Lung (tissue), 12 donors: ENCODE measurements around the gene PEX10. TPM values are rescaled to one million over a fixed set of nuclear protein-coding genes. Genes with fewer than 3 reads are reported as not detected.

Experiments used
- ATAC-seq: fragments of 200-7000 bp; cut with Tn5 transposase; one replicate; pipeline ENCODE4 v1.9.1; 2020; ENCODE audit warnings: moderate number of reproducible peaks; ENCODE audit not compliant: insufficient read depth, low FRiP score
- DNase-seq, 3 donors: peaks; one replicate each; pipeline ENCODE4 v3.0.0-alpha.2; 2013 to 2017
- H3K27ac ChIP-seq, 2 donors: one replicate each; pipeline ENCODE4 v1.5.1; 2013; ENCODE audit warnings: mild to moderate bottlenecking in 2 of 2, moderate library complexity in 2 of 2, control low read depth in 1 of 2, inconsistent platforms in 1 of 2, low read depth in 1 of 2, low read length in 1 of 2
- H3K27me3 ChIP-seq, 3 donors: one replicate each; pipeline ENCODE4 v1.5.1; 2013; ENCODE audit warnings: low read length in 2 of 3; ENCODE audit not compliant: control insufficient read depth in 3 of 3, insufficient read depth in 3 of 3
- H3K36me3 ChIP-seq, 4 donors: one replicate each; pipeline ENCODE4 v1.5.1; 2013; ENCODE audit warnings: low read length in 4 of 4, mild to moderate bottlenecking in 1 of 4, moderate library complexity in 1 of 4; ENCODE audit not compliant: control insufficient read depth in 4 of 4, insufficient read depth in 4 of 4
- H3K4me1 ChIP-seq, 5 donors: one replicate each; pipeline ENCODE4 v1.5.1; 2013; ENCODE audit warnings: low read length in 5 of 5, mild to moderate bottlenecking in 2 of 5, moderate library complexity in 1 of 5; ENCODE audit not compliant: control insufficient read depth in 5 of 5, insufficient read depth in 5 of 5
- H3K4me3 ChIP-seq: one replicate; pipeline ENCODE4 v1.5.1; 2013; ENCODE audit warnings: mild to moderate bottlenecking, control low read depth, moderate library complexity
- H3K9ac ChIP-seq, 2 donors: one replicate each; pipeline ENCODE4 v1.5.1; 2013; ENCODE audit warnings: low read length in 2 of 2, control low read depth in 1 of 2; ENCODE audit not compliant: insufficient read depth in 1 of 2
- H3K9me3 ChIP-seq, 4 donors: one replicate each; pipeline ENCODE4 v1.5.1; 2013; ENCODE audit warnings: low read length in 3 of 4, mild to moderate bottlenecking in 1 of 4, moderate library complexity in 1 of 4; ENCODE audit not compliant: control insufficient read depth in 4 of 4, insufficient read depth in 3 of 4
- CTCF ChIP-seq: IDR thresholded peaks from 2 replicates; pipeline ENCODE4 v1.5.1; 2012; ENCODE audit warnings: mild to moderate bottlenecking; ENCODE audit errors: control extremely low read depth, extremely low read depth
- WGBS, 2 donors: extraction: QIAGEN DNeasy Blood & Tissue Kit; methylation state at CpG; one replicate each; pipeline ENCODE4 v1.1.7; 2013; 5-methylcytosine and 5-hydroxymethylcytosine counted together
- polyA plus RNA-seq, 2 donors: library from polyadenylated mRNA; stranded (reverse); fragments of 200-250 nt; gene quantifications; one replicate each; pipeline ENCODE4 v1.2.1, GENCODE V29; 2013
- total RNA-seq, 2 donors: library from RNA; depleted of rRNA in 1 of 2; stranded (reverse); fragments of >200 nt in 1 of 2; gene quantifications; one replicate each; pipeline ENCODE4 v1.2.1, GENCODE V29; 2014 to 2021
- donor health status: control.
- donor health status: control.
- donor health status: Bipolar disorder and iron deficiency.
- donor health status: healthy.
- donor health status: DM: yes; HTN: yes; CAD: no.

The PEX10 gene
- total and polyA plus RNA-seq, 4 donors, result 15.7 to 25.4 (median 20.5) TPM

DNA sequence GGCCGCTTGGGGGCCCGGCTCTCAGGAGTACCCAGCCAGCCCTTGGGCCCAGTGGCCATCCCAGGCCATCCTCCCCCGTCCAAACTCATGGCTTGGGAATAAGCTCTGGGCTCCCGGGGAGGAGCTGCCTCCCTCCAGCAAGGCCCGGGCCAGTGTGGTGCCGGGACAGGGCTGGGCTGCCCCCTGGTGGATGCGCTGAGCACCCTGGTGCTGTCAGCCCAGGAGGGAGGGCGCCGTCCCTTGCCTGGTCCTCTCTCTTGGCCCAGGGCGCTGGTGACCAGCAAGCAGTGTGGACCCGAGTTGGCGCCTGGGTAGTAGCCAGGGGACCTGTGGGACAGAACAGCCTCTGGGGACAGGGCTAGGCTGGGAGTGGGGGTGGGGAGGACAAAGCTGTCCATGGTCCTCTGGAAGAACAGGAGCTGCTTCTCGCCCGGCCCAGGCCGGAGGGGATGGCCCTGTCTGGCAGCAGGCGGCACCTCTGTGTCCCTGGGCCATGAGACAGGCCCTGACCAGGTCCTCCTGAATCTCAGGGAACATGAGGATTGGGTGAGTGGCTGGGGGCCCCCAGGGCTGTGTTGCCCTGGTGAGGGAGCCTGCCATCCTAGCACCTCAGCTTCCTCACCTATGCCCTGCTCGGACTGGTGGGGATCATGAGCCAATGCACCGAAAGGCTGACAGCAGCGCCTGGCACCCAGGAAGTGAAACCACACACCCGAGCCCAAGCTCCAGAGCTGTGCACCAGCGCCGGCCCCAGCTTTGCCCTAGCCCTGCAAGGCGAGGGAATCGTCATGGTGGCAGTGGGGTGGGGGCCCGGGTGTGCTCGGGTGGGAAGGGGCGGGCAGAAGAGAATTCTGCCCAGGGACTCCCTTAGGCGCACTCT lies 30.4 kb downstream of the PEX10 start:
- no peak overlapping the region for H3K9ac ChIP-seq
- 47 to 53% methylated on average over 27 to 28 of the region's 28 CpGs for WGBS, 2 donors

GRCh38 chr1:2380816-2381591 lies 31.4 kb downstream of the PEX10 start:
- no peak for ATAC-seq
- no peak overlapping the region for H3K9ac ChIP-seq
- WGBS, 2 donors, result 89 to 94% methylated on average over 32 of the region's 32 CpGs
- no peak overlapping the region for H3K4me3 ChIP-seq
- H3K27me3 ChIP-seq, result no peaks in the 10 kb centered on the region
- no peaks in the 10 kb centered on the region for H3K9me3 ChIP-seq
- peaks cover 0 to 2% (median 0%) of the 10 kb centered on the region in 4 donors for H3K36me3 ChIP-seq
- H3K4me1 ChIP-seq, result peaks cover 0 to 10% (median 0%) of the 10 kb centered on the region in 5 donors
- DNase-seq, result no peak
- no peak overlapping the region for H3K27ac ChIP-seq
- TF ChIP-seq CTCF, result no peak

More for the DNA sequence above, 30.4 kb downstream of the PEX10 start:
- Histone ChIP-seq H3K4me1 (peaks cover 0 to 10% (median 0%) of the 10 kb centered on the region in 5 donors), H3K4me3 (no peak overlapping the region), H3K27me3 (no peaks in the 10 kb centered on the region), H3K27ac (no peak overlapping the region), H3K9me3 (no peaks in the 10 kb centered on the region), H3K36me3 (peaks cover 0 to 2% (median 0%) of the 10 kb centered on the region in 4 donors)
- ATAC-seq (peak; percentile 91), DNase-seq (peak; percentile 77 to 89 (median 85))
- peak; percentile 89 for TF ChIP-seq CTCF

GRCh38 chr1:2379733-2380404 lies 32.5 kb downstream of the PEX10 start:
- H3K9ac ChIP-seq, result no peak overlapping the region
- no peak overlapping the region for H3K27ac ChIP-seq
- TF ChIP-seq CTCF, result no peak
- WGBS, 2 donors, result 90 to 93% methylated on average over 23 of the region's 23 CpGs
- ATAC-seq (no peak), DNase-seq (no peak)
- no peaks in the 10 kb centered on the region for H3K27me3 ChIP-seq
- H3K36me3 ChIP-seq, result no peaks in the 10 kb centered on the region
- H3K4me3 ChIP-seq, result no peak overlapping the region
- no peaks in the 10 kb centered on the region for H3K9me3 ChIP-seq
- H3K4me1 ChIP-seq, result peaks cover 0 to 10% (median 0%) of the 10 kb centered on the region in 5 donors
